ENCODE results near the gene RPL11.

DNA sequence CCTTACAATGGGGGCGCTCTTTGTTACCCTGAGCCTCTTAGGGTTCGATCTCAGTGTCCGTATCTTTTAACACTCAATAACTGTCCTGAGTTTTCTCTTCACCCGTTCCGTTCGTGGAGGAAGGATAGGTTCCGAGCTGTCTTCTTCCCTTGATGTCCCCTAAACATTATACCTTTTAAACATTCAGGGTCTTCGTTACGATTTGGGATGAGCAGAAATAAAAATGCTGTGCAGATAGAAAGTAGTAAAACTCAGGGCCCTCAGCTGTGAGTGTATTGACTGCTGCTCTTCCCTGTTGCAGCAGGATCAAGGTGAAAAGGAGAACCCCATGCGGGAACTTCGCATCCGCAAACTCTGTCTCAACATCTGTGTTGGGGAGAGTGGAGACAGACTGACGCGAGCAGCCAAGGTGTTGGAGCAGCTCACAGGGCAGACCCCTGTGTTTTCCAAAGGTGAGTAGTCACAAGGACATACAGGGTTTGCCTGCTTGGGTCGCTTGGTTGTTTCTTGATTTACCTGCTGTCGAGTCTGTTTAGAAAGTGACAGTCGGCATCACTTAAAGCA is 784 bp downstream of the RPL11 start:
- no peak for TF ChIP-seq CTCF (conservative IDR thresholded peaks at IDR 0.05; ENCODE audit: low read depth, low read length)
- no peak for TF ChIP-seq EZH2phosphoT487 (IDR thresholded peaks at IDR 0.05; ENCODE audit: borderline replicate concordance, low read length)
- TF ChIP-seq EZH2 (IDR thresholded peaks at IDR 0.05; ENCODE audit: low read length, unreplicated experiment): no peak

Measured in PC-3 (cell line).